Hypothalamus (tissue), 51 donors: ENCODE measurements around the gene SYAP1.
A peak's percentile ranks its signal among the peaks of the same experiment; 100 is the strongest.
"Not testable (repeated sequence)": the region's sequence is repeated elsewhere in the genome, so short reads cannot be mapped to it uniquely, and the experiment has no call there.

Experiments
- DNase-seq, 51 donors: peaks; one replicate each; lab custom pipeline; 2025; lab: John Stamatoyannopoulos, UW

SYAP1 gene

GRCh38 chrX:16772460-16772859 lies 53.0 kb downstream of the SYAP1 start:
- DNase-seq, result no peak

GRCh38 chrX:16774746-16775145 lies 55.3 kb downstream of the SYAP1 start:
- no peak for DNase-seq

- DNase-seq, result no peak
These were observed 59.1 kb downstream of the SYAP1 start for GRCh38 chrX:16778545-16778944.

- no peak for DNase-seq
These were observed 59.6 kb downstream of the SYAP1 start for GRCh38 chrX:16778993-16779392.

- not testable (repeated sequence) for DNase-seq
These were observed 60.4 kb downstream of the SYAP1 start for GRCh38 chrX:16779815-16780214.

GRCh38 chrX:16783452-16783851 lies 64.0 kb downstream of the SYAP1 start:
- DNase-seq, result no peak

GRCh38 chrX:16784440-16784839 lies 65.0 kb downstream of the SYAP1 start:
- DNase-seq, result not testable (repeated sequence)

- DNase-seq, result peak in 4 of 51 donors; percentile 1 to 6 (median 2)
These were observed 66.1 kb downstream of the SYAP1 start for GRCh38 chrX:16785247-16786138.

GRCh38 chrX:16786139-16786790 lies 66.9 kb downstream of the SYAP1 start, which contains the start of gene TXLNG:
TSS of gene TXLNG (plus strand) at chrX:16786466. CDS start at chrX:16786488, 22 bp downstream.
- DNase-seq, result peak; percentile 37 to 100 (median 94)

GRCh38 chrX:16786791-16787735 lies 67.7 kb downstream of the SYAP1 start:
- peak in 21 of 51 donors; percentile 0 to 40 (median 11) for DNase-seq

- peak in 1 of 51 donors; percentile 0 for DNase-seq
These were observed 69.1 kb downstream of the SYAP1 start for GRCh38 chrX:16788477-16788876.

- no peak for DNase-seq
These were observed 76.9 kb downstream of the SYAP1 start for GRCh38 chrX:16796298-16796697.

- peak in 21 of 51 donors; percentile 0 to 34 (median 4) for DNase-seq
These were observed 77.9 kb downstream of the SYAP1 start for GRCh38 chrX:16797358-16797757.

GRCh38 chrX:16797841-16798240 lies 78.4 kb downstream of the SYAP1 start:
- no peak for DNase-seq

- no peak for DNase-seq
These were observed 85.6 kb downstream of the SYAP1 start for GRCh38 chrX:16804923-16805464.

GRCh38 chrX:16807548-16807947 lies 88.1 kb downstream of the SYAP1 start:
- DNase-seq, result no peak

- no peak for DNase-seq
These were observed 88.6 kb downstream of the SYAP1 start for GRCh38 chrX:16807976-16808542.

- no peak for DNase-seq
These were observed 95.2 kb downstream of the SYAP1 start for GRCh38 chrX:16814597-16814996.
